HG03139 (cell line): ENCODE data around the gene NR5A1.

ENCODE experiments used
- ATAC-seq: cut with Tn5 transposase; IDR thresholded peaks from one replicate; pipeline ENCODE4 v1.9.1; 2021; ENCODE audit not compliant: unreplicated experiment

Gene NR5A1

DNA sequence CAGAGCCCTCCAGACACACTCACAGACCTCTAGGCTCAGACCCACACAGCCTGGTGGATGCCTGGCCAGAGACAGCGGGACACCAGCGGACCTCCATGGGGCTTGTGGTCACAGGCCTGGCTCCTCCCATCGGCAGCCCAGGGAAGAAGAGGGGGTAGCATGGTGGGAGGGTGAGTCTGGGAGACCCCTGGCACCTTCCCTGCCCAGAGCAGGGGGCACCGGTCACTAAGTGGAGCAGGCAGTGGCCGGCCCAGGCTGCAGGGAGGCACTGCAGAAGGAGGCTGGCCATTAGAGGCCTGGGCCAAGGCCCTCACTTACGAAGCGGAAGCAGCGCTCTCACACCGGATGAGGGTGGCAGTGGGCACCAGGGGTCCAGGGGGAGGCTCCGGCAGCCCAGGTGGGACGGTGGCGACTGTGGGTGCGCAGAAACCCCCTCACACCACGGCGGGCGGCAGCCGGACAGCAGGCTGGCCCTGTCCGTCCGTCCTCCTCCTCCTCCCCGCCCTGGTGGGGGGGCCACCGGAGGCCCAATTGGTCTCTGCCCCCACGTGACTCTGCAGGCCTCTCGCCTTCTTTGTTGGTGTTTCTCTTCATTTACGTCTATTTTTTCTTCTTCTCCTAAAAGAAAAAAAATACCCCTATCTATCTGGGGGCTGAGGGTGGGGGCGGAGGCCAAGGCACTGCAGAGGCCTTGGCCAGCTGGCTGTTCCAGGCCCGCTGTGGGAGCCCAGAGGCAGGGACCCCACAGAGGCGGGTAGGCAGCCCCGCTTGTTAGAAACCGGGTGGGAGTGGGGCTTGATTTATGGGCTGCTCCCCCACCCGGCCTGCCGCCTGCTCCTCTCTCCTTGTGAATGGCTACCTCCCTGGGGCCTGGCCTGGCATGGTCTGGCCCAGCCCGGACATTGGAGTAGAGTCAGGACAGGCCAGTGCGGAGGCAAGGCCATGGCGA is at the start of gene NR5A1:
Gene NR5A1, minus strand, starts transcription at position 469 of the 949 bp plus-strand sequence. CDS start 4,004 bp downstream, outside the sequence.
- no peak for ATAC-seq

DNA sequence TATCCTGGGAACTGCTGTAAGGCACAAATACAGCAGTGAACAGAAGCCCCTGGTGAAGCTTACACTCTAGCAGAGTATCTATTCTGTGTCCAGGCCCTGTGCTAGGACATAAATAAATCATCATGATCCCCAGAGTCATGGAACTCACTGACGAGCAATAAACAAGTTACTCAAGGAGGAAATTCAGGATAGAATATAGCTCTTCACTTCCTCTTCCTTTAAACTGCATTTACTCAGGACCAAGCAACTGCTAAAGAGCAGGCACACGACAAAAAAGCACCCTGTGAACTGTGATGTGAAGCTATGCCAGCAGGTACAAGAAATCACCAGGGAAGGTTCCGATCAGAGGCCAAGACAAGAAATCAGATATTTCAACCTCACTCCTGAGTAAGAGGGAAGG is 47.8 kb upstream of the NR5A1 start:
- no peak for ATAC-seq

DNA sequence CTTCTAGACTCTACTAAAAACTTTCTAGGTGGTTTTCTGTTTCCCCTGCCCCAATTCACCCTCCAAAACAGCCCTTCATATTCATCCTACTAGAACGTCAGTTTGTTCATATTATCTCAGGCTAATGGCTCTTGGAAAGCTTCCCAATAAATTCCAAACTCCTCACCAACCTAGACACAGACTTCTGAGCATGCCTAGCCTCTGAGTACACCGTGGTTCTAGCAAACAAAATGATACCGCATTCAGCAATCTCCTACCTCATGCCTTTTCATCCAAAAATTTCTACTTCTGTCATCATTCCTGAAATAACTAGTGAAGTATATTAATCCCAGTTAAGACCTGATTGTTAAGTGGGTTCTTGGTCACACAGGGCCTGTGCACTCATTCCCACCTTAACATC is 46.5 kb upstream of the NR5A1 start:
- no peak for ATAC-seq

DNA sequence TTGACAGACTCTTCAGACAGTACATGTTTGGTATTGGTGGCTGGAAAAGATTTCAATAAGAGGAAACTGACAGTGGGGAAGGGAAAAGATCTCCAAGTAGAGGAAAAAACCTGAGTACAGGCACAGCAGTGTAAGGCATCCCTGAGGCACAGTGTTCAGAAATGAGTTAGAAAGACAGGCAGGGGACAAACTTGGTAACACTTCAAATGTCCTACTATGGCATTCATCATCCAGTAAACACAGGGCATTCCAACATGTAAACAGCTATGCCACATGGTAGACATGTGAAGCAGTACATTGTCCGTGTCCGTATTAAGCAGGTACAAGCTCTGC is 45.0 kb upstream of the NR5A1 start:
- ATAC-seq, result no peak

DNA sequence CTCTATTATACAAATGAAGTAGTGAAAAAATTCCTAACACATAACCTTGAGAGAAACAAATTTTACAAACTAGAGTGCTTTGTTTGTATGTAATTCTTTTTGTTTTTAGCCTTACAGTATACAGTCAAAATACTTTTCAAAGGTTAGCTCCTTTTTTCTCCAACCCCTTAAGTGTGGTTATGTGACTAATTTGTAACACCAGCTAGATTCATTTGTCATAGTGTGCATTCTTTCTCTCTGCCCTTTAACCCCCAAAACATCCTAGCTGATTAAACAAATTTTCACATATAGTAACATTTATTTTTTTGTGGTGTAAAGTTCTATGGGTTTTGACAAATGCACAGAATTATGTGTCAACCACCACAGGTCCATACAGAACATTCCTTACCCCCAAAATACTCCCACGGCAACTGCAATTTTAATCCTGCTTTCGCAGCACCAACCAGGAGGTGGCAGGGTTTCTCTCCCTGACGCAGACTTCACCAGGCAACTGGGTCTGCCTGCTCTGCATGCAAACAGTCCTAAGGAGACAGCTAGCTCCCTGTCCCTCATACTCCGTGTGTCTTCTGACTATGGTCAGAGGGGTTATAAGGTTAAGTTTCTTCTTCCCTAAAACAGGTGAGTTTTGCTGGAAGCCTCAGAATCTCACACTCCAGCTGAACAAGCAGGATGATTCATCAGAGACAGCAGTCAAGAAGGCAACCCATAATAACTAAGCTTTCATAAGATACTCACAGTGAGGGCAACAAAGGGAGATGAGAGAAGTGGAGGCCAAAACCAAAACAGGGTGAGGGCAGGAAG is 44.5 kb upstream of the NR5A1 start:
- ATAC-seq, result no peak

DNA sequence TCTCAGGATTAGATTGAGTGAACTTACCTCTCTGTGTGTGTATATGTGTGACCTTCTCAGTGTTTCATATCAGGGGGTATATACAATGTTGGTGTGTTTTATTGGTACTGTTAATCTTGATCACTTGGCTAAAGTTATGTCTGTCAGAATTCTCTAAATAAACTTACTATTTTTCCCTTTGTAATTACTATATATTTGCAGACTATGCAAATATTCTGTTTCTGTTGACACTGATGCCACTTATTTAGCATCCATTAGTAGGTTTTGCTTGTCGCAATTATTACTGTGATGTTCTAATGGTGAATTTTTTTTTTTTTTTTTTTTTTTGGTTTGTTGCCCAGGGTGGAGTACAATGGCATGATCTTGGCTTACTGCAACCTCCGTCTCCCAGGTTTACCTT is 42.9 kb upstream of the NR5A1 start:
- ATAC-seq, result no peak

DNA sequence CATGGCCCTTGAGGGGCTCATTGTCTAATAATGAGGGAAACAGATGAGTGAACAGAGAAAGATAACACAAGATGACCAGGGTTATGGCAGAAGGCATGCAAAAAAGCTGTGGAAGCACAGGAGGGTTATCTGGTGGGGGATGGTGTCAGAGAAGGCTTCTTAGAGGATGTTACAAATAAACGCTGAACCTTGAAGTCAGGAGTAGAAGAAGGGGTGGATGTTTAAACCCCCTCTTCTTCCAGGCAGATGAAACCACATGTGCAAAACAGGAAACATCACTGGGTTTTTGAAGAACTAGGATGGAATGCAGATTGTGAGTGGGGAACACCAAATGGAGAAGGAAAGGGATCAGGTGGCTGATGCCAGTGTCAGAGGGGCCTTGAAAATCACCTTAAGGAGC is 41.8 kb upstream of the NR5A1 start:
- ATAC-seq, result no peak

DNA sequence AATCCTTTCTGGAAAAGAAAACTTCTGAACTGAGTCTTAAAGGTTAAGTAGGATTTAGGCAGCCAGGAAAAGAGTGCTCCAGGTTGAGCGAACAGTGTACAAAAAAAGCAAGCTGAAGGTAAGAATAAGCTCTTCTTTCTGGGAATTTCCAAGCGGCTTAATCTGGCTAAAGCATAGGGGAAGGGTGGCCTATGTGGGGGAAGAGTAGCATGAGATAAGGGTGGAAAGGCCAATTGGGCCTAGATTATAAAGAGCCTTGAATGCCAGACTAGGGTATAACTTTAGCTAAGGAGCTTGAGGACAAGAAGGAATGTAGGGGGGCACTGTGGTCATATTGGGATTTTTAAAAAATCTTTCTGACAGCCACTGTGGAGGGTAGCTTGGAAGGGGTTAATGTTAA is 37.3 kb upstream of the NR5A1 start:
- no peak for ATAC-seq

DNA sequence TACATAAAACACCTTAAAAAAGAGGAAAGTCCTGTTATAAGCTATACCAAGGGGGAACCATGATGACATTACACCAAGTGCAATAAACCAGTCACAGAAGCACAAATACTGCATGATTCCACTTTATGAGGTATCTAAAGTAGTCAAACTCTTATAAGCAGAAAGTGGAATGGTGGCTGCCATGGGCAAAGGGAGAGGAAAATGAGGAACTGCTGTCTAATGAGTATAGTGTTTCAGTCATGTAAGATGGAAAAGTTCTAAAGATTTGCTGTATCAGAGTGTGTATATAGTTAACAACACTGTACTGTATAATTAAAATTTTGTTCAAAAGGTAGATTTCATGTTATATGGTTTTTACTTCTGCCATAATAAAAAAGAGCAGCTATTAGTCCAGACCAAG is 34.6 kb upstream of the NR5A1 start:
- ATAC-seq, result no peak

DNA sequence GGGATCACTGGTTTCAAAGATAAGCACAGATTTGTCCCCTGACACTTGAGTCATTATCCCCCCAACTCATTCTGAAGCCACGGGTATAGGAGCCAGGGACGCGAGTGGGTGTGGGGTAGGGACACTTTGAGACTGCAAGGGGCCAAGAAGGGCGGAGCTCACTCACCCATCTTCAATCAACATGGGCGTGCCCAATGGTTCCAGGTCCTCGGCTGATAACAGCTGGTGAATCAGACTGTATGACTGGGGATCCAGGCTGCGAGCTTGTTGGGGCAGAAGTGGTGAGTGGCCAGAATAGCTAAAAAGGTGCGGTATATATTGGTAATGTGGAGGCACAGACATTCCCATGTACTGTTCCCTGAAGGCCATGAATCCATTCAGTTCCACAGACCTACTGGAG is 30.7 kb upstream of the NR5A1 start:
- no peak for ATAC-seq

DNA sequence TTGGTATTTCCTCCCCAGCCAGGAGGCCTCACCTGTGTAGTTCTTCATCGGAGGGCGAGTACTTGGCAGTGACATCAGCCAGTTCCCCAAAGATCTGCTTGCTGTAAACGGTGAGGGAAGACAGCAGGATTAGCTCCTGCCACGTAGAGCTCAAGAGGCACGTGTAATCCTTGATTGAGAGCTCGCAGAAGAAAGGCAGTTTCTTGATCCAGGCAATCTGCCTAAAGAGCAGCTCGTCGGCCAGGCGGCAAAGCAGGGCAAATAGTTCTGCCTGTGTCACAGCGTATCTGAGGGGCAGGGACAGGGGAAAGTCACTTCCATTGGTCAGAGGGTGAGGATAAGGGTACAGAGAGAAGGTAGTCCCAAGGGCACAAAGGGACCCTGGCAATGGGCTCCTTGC is 28.6 kb upstream of the NR5A1 start:
- ATAC-seq, result no peak

DNA sequence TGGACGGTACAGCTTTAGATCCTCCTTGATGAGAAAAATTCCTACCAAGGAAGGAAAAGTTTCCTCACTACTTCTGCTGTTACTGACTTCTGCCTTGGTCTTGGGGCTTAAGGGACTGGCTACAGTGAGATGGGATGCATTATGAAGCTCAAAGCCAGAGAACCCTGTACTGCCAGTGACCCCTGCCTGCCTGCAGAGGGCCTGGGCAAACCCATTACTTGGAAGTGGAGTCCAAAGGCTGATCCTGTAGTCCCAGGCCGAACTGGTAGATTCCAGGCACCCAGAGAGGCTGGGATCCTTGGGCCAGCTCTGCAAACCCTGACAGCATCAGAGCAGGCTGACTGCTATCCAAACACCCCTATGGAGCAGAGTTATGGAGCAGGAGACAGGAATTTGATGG is 25.7 kb upstream of the NR5A1 start:
- no peak for ATAC-seq

DNA sequence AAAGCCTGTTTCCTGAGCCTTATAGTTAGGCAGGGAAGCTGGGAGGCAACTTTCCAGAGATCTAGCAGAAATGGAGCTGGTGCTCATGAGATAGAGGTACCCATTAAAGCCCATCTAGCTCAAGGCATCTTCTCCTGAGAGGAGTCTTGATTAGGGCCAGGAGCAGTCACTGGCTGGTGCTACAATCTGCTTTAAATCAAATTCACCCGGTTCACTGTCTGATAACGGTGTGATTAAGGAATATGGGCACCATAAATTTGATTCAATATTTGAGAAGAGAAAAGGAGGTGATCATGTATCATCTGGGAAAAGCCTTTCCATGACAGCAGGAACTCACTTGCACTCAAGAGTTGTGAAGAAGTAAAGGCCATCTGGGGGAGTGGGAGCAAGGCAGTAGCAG is 23.9 kb upstream of the NR5A1 start:
- no peak for ATAC-seq

DNA sequence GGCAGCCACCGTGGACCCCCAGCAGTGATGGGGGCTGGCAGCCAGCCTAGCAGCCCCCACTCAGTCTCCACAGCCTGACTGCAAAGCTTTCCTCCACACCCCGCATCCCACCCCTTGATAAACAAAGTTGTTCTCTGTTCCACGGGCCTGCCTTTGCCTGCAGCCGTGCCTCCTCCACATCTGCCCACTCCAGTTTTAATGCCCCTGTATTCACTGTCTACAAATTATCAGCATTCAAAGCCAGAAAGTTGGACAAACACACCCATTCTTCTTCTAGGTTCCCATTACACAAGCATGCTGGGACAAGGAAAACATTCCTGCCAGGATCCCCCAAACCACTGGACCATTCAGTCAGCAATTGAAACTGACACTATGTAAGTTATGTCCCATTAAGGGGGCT is 23.0 kb upstream of the NR5A1 start:
- ATAC-seq, result no peak

DNA sequence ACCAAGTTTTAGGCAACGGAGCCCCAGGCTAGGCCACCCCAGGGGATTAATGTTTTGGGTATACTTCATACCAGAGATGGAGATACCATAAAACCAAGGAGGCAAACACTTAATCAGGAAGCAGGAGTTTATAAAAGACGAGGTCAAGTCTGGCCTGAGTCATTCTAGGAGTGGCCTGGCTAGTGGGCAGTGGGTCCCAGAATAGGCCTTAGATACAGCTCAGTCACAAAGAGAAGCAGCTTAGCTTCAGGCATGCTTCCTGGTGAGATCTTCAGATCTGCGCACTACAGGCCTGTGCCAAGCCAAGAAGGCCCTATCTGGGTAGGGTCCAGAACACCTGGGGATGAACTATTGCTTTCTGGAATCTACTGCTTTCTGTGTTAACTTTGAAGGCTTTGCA is 20.6 kb upstream of the NR5A1 start:
- no peak for ATAC-seq

DNA sequence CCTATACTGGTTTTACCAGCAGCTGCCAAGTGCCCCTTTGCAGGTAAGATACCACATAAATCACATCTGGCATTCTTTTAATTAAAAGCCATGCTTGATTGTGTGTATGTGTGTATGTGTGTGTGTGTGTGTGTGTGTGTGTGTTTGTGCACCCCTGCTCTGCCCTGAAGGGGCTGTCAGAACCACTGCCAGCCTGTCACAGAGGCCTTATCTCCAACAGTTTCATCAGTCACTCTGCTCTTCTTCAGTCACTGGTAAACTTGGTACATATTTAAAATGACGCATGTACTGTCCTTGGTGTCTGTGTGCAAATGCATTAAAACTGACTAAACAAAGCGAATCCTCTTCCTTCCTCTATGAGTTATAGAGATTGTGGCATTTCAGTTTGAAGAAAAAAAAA is 19.0 kb upstream of the NR5A1 start:
- ATAC-seq, result no peak

DNA sequence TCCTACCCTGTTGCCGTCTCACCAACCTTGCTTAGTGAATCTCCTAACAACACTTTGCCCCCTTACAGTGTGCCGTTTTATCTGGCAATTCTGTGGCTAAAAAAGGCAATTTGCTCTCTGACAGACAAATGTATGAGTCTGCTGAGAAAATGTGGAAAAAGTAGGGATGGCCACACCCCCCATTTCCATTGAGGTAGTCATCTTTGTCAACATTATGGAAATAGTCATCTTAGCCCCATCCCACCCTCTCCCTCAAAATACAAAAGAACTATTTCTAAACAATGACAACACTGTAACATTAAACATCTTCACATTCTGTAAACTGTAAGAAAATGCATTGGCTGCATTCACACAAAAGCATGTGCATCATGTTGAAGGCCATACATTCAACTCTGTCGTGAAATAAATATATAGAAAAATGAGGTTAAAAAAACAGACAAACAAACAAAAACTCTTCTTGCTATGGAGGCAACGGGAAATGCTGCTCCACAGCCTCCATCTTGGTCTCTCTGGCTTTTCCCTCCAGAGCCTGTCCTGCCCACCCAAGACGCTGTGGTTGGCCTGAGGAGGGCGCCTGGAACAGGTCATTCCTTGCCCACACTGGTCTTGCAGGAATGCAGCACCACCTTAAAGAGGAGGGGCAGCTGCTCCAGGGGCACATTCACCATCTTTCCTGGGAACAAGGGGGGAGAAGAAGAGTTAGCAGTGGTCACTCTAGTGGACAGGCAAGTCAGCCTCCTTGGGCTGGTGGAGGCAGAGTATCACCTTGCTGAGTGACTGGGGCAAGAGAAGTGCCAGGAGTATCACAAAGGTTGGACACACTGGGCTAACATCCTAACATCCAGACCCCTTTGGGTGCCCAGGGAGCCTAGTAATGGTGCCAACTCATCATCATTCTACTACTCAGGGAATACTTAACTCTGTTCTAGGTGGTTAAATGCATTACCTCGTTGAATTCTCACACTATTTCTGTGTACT is 15.2 kb upstream of the NR5A1 start:
- ATAC-seq, result no peak

DNA sequence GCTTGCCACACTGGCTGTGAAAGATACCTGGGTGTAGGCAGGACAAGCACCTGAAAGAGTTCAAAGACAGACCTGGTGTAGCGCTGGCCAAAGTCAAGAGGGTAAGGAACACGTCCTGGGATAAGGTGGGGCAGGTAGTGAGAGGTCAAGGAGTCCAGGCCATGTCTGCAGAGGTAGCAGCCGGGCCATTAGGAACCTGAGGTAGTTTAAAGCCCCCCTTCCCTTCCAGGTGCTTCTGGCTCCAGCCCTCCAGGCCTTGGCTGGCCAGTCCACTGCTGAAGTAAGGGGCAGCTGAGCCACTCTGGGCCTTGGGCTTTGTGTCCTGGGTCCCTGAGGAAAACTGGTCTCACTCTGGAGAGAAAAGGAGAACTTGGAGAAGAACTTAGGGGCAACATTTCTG is 13.9 kb upstream of the NR5A1 start:
- no peak for ATAC-seq

DNA sequence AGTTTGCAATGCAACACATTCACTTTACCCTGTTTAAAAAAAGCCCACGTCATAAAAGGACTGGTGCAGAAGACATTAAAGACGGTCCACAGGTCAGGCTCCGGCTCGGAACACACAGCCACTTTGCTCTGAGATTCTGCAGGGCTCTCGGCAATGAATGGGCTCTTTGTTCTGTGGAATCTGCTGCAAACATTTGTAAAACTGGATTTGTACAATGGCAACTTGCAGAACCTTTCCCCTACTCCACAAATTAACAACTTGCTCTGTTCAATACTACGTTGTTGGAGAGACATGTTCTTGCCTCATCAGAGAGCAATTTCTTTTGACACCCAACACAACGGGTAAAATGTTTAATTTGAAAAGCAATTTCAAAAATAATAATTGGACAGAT is 13.0 kb upstream of the NR5A1 start:
- no peak for ATAC-seq

DNA sequence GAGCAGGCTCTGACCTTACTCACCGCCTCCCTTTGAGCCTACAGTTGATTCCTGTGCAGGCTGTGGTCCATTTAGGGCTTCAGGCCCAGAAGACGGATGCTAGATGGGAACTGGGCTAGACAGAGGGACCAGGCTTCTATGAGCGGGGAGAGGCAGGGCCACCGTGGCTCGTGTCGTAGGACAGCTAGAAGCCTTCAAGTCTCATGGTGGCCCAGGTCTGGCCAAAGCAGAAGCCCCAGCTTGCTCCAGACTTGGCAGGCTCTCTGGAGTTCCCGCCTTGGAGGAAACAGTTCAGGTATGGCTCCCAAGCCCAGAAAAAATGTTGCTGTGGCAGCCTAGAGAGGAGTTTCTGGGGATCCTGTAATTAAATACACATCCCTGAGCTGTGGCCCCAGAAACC is 10.9 kb upstream of the NR5A1 start:
- no peak for ATAC-seq

DNA sequence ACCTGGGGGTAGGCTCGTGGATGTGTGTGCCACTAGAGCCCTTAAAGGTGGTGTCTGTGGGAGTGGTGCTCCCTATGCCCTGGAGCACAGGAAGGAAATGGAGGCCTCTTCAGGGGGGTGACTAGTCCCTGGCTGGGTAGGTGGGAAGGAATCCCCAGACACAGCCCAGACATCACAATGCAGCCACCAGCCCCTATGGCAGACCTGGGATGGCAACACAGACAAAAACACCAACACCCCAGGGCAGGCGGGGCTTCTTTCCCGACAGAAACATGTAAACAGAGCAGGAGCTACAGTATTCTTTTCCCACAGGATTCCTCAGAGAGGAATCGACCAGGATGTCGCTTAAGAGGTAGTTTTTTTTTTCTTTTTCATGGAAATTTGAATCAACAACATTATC is 10.4 kb upstream of the NR5A1 start:
- ATAC-seq, result no peak
